ENCODE results near the gene ZNF580. TPM values are rescaled to one million over a fixed set of nuclear protein-coding genes. Genes with fewer than 3 reads are reported as not detected.

The ZNF580 gene
- total and polyA plus RNA-seq, 9 of the 15 experiments (the other 6 are each of a cell fraction or from before 2014, with no cell fraction given), result 2.3 to 47.4 (median 6.0) TPM

GRCh38 chr19:55599468-55599841 is 41.3 kb upstream of the ZNF580 start, which contains the start of gene FIZ1 (continued):
- TF ChIP-seq ZNF280B (CRISPR knock-in tag; IDR thresholded peaks at IDR 0.05), result no peak
- TF ChIP-seq NBN (IDR thresholded peaks at IDR 0.05; ENCODE audit: low read depth), result 0 out of 2 replicates have a peak, but pooled peaks have one; percentile 35
- no peak for TF ChIP-seq ERF (CRISPR knock-in tag; IDR thresholded peaks at IDR 0.05)
- TF ChIP-seq ZNF740 (CRISPR knock-in tag; IDR thresholded peaks at IDR 0.05), result no peak; the same call in 1 of the 2 replicates
- TF ChIP-seq ZNF740 (tag; IDR thresholded peaks at IDR 0.05), result peak in 1 of 2 experiments; percentile 83; a peak in 1 of 4 replicates
- TF ChIP-seq SFPQ (IDR thresholded peaks at IDR 0.05; ENCODE audit: low read depth, low read length), result no peak
- TF ChIP-seq, protein P1, sequence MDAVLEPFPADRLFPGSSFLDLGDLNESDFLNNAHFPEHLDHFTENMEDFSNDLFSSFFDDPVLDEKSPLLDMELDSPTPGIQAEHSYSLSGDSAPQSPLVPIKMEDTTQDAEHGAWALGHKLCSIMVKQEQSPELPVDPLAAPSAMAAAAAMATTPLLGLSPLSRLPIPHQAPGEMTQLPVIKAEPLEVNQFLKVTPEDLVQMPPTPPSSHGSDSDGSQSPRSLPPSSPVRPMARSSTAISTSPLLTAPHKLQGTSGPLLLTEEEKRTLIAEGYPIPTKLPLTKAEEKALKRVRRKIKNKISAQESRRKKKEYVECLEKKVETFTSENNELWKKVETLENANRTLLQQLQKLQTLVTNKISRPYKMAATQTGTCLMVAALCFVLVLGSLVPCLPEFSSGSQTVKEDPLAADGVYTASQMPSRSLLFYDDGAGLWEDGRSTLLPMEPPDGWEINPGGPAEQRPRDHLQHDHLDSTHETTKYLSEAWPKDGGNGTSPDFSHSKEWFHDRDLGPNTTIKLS (IDR thresholded peaks at IDR 0.05; ENCODE audit: borderline replicate concordance, low read depth), result no peak; the same call in 1 of the 2 replicates
